22Rv1 (cell line): ENCODE measurements around the gene CCR5.

ENCODE experiments used
- H3K27ac ChIP-seq: fragments of 450-650 bp; 2 replicates; pipeline ENCODE4 v1.5.1; 2017
- CTCF ChIP-seq: fragments of 450-650 bp; IDR thresholded peaks from 2 replicates; pipeline ENCODE4 v1.5.1; 2017; ENCODE audit warnings: mild to moderate bottlenecking
- ZFX ChIP-seq: fragments of 450-650 bp; IDR thresholded peaks from 2 replicates; pipeline ENCODE4 v1.6.1; 2017; ENCODE audit warnings: antibody characterized with exemption, borderline replicate concordance

Gene CCR5

GRCh38 chr3:46417841-46418611 lies 47.3 kb downstream of the CCR5 start:
- TF ChIP-seq ZFX: no peak
- no peak for TF ChIP-seq CTCF
- H3K27ac ChIP-seq: no peak overlapping the region

DNA sequence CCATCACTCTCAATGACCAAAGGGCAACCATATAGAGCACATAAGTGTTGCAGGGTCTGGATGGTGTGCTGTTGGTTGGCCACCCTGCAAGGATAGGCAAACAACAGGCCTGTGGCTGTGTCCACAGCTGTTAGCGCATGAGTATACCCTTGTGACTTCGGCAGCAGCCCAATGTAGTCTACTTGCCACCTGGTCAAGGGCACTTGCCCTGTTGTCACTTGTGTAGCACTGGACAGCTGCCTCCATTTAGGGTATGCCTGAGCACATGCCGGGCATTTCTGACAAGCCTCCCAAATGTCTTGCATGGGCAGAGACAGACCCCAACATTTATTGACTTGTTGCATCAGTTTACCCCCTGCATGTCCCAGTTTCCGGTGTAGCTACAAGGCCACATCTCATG lies 49.1 kb downstream of the CCR5 start:
- H3K27ac ChIP-seq: no peak overlapping the region
- TF ChIP-seq ZFX: no peak
- no peak for TF ChIP-seq CTCF

GRCh38 chr3:46420931-46421330 lies 50.2 kb downstream of the CCR5 start:
- no peak for TF ChIP-seq CTCF
- H3K27ac ChIP-seq: no peak overlapping the region

- no peak for TF ChIP-seq CTCF
- no peak overlapping the region for H3K27ac ChIP-seq
Observed at GRCh38 chr3:46422617-46423016, 51.9 kb downstream of the CCR5 start.

DNA sequence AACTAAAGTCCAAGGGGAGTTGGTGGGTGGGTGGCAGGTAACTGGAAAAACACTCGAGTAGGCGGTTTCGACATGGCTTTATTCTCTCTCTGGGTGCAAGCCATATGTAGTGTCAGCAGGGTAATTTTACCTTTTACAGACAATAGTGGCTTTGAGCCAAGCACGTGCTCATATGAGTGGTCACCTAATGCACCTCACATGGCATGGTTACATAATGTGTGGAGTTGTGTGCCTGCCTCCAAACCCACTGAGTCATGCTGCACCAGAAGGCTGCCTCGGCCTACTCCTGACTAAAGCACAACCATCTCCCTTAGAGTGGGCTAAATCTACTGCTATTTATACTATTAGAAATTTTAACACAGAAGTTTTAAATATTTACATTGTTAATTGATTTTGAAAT lies 52.8 kb downstream of the CCR5 start:
- TF ChIP-seq CTCF (no peak), ZFX (no peak)
- no peak overlapping the region for H3K27ac ChIP-seq
